Right atrium auricular region (tissue), 2 donors: ENCODE results near the gene THEM5. TPM values are rescaled to one million over a fixed set of nuclear protein-coding genes. Genes with fewer than 3 reads are reported as not detected.

ENCODE experiments used
- DNase-seq: peaks from one replicate; pipeline ENCODE4 v3.0.0-alpha.2; 2019; ENCODE audit warnings: low spot score
- H3K27ac ChIP-seq, 2 donors: fragments of 200-600 bp; sonication (generic); 1 replicate in 1 of 2; 2 replicates in 1 of 2; pipeline ENCODE4 v1.5.1; 2016 to 2019
- H3K27me3 ChIP-seq, 2 donors: fragments of 200-600 bp; sonication (generic); one replicate each; pipeline versions ENCODE4 v1.5.1 to v1.6.0; 2017 to 2019
- H3K36me3 ChIP-seq: fragments of 200-600 bp; sonication (generic); one replicate; pipeline ENCODE4 v1.5.1; 2016
- H3K4me1 ChIP-seq, 2 donors: fragments of 200-600 bp; sonication (generic); one replicate each; pipeline versions ENCODE4 v1.5.1 to v1.6.0; 2017 to 2019
- H3K4me3 ChIP-seq, 2 donors: fragments of 200-600 bp; sonication (generic); 1 replicate in 1 of 2; 2 replicates in 1 of 2; pipeline ENCODE4 v1.5.1; 2017 to 2019; ENCODE audit warnings: mild to moderate bottlenecking in 1 of 2, moderate library complexity in 1 of 2
- H3K9me3 ChIP-seq, 2 donors: fragments of 200-600 bp; sonication (generic); one replicate each; pipeline ENCODE4 v1.5.1; 2019
- total RNA-seq, 2 donors: library from RNA; depleted of rRNA; stranded (reverse); fragments of >200 nt; gene quantifications; one replicate each; pipeline ENCODE4 v1.1.0, GENCODE V29; 2016
- TF ChIP-seq, protein P1 (sequence below), 2 donors: fragments of 200-600 bp; sonication (generic); IDR thresholded peaks; one replicate each; pipeline ENCODE4 v1.5.1; 2019; ENCODE audit warnings: antibody characterized with exemption in 2 of 2

THEM5 gene
- total RNA-seq, 2 donors from 2014 or later: not detected

DNA sequence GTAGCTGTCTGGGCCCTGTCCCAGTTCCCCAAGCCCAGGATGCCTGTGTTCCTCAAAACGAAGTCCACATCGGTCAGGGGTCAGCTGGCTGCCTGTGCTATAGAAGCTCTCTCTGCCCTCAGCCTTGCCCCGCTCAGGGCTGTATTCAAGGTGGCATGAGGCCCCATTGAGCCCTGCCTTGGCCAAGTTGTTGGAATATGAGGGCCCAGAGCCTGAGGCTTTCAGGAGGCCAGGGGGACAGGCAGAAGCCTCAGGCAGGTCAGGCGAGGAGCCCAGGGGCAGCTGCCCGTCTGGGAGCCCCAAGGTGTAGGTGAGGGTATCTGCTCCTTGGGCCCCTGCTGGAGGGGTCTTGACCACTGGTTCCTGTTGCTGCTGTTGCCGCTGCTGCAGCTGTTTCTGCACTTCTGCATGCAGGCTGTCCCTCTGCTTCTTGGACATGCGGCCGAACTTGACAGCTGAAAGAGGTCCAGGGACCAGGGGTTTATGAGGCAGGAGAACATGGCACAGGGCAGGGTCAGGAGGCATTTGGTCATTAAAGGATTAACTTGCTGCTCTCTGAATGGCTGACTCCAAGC, 38.5 kb downstream of the THEM5 start:
- Histone ChIP-seq H3K9me3 (no peaks in the 10 kb centered on the region), H3K27ac (no peak overlapping the region), H3K36me3 (no peaks in the 10 kb centered on the region), H3K27me3 (no peaks in the 10 kb centered on the region), H3K4me1 (no peaks in the 10 kb centered on the region), H3K4me3 (no peak overlapping the region)
- DNase-seq: no peak
- TF ChIP-seq, protein P1, sequence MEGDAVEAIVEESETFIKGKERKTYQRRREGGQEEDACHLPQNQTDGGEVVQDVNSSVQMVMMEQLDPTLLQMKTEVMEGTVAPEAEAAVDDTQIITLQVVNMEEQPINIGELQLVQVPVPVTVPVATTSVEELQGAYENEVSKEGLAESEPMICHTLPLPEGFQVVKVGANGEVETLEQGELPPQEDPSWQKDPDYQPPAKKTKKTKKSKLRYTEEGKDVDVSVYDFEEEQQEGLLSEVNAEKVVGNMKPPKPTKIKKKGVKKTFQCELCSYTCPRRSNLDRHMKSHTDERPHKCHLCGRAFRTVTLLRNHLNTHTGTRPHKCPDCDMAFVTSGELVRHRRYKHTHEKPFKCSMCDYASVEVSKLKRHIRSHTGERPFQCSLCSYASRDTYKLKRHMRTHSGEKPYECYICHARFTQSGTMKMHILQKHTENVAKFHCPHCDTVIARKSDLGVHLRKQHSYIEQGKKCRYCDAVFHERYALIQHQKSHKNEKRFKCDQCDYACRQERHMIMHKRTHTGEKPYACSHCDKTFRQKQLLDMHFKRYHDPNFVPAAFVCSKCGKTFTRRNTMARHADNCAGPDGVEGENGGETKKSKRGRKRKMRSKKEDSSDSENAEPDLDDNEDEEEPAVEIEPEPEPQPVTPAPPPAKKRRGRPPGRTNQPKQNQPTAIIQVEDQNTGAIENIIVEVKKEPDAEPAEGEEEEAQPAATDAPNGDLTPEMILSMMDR (IDR thresholded peaks at IDR 0.05): no peak

DNA sequence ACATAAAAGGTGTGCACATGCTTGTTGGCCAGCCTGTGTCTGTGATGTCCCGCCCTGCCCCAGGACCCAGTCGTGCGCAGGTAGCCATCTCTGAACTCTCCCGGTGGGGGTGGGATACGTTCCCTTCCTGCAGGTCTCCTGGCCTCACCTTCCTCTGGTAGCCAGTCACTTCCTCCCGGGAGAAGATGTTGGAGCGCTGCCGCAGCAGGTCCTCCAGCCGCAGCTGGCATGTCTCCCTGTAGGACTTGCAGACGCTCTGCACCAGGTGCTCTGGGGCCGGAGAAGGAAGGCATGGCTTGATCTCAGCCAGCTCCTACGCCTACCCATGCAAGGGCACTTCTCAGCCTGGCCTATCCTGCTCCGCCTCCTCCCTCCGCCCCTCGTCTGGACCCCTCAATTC, 39.1 kb downstream of the THEM5 start:
- no peak overlapping the region for H3K4me3 ChIP-seq
- no peak overlapping the region for H3K27ac ChIP-seq
- no peak for DNase-seq
- TF ChIP-seq, protein P1 (IDR thresholded peaks at IDR 0.05): no peak
- no peaks in the 10 kb centered on the region for H3K27me3 ChIP-seq
- H3K36me3 ChIP-seq: no peaks in the 10 kb centered on the region
- H3K9me3 ChIP-seq: no peaks in the 10 kb centered on the region
- no peaks in the 10 kb centered on the region for H3K4me1 ChIP-seq

DNA sequence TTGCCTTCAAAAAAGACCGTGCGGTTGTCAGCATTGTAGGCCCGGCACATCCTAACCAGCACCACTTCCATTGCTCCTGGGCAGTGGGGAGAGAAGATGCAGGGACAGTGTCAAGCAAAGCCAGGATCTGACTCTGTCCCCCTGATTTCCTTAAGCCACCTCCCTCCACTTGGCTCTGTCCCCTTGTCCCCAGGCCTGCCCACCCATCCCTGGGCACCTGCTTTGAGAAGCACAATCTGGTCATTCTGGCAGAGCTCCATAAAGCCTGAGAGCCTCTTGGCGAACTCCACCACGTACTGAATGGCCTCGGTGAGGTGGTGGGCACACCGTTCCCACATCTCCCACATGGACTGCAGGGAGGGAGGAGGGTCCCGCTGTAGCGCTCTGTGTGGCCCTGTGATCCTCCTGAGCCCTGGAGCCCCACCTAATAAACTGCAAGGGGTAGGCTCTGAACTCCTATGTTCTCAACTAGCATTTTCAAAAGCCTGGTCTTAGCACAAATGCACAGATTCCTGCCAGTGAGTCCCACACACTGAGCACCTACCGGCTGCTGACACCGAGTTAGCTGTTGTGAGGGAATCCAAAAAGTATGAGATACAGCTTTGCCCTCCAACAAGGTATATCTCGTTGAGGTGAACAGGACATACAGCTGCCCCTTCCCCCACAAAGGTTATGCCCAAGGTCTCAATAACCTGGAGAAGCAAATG, 40.1 kb downstream of the THEM5 start:
- no peak overlapping the region for H3K27ac ChIP-seq
- no peaks in the 10 kb centered on the region for H3K36me3 ChIP-seq
- DNase-seq: no peak

DNA sequence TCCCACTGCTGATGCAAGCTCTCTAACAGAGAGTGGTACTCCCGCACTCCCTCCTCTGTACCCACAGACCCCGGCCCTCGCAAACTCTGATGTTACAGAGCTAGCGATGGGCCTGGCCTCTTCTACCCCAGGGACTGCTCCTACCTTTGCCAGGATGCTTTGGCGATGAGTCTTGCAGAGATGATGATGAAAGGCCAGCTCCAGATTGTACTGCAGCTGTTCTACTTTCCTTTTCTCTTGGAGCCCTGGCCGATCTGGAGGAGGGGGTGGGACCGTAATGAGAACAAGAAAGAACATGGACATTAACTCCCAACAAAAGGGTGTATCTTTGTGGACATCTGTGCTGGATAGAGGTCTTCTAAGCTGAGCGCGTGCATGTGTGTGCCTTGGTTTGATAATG, 42.3 kb downstream of the THEM5 start:
- Histone ChIP-seq H3K36me3 (no peaks in the 10 kb centered on the region), H3K27me3 (no peaks in the 10 kb centered on the region), H3K4me3 (no peak overlapping the region), H3K27ac (no peak overlapping the region), H3K9me3 (no peaks in the 10 kb centered on the region), H3K4me1 (no peaks in the 10 kb centered on the region)
- no peak for DNase-seq
- TF ChIP-seq, protein P1 (IDR thresholded peaks at IDR 0.05): no peak

More for the DNA sequence above, 40.1 kb downstream of the THEM5 start:
- Histone ChIP-seq H3K4me1 (no peaks in the 10 kb centered on the region), H3K27me3 (no peaks in the 10 kb centered on the region), H3K9me3 (no peaks in the 10 kb centered on the region), H3K4me3 (no peak overlapping the region)
- TF ChIP-seq, protein P1 (IDR thresholded peaks at IDR 0.05): no peak

DNA sequence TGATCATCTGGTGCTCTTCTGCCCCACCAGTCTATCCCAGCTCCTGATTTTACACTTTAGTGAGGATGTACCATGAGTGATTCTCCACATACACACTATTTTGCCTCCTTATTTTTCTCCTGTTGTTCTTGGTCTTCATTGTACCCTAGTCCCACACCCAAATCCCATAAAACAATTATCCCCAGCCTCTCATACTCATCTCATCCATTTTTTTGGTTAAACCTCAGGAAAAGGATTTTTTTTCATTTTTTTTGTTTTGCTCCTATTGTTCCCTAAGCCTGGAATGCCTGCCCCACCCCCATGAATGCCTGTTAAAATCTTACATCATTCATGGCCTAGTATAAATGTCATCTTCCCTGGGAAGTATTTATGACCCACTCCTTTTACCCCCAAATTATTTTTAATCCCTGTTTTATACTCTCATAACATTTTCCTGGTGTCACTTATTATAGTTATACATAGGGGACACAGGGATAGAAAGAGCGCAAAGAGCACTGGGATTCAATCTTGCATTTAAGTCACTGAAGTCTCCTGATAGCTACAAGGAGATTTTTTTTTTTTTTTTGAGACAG, 43.4 kb downstream of the THEM5 start:
- no peaks in the 10 kb centered on the region for H3K36me3 ChIP-seq
- no peaks in the 10 kb centered on the region for H3K4me1 ChIP-seq
- TF ChIP-seq, protein P1 (IDR thresholded peaks at IDR 0.05): no peak
- H3K9me3 ChIP-seq: no peaks in the 10 kb centered on the region
- H3K27ac ChIP-seq: no peak overlapping the region
- H3K27me3 ChIP-seq: no peaks in the 10 kb centered on the region
- DNase-seq: no peak
- no peak overlapping the region for H3K4me3 ChIP-seq
